HepG2 (cell line): ENCODE measurements around the gene ACSL1. TPM values are rescaled to one million over a fixed set of nuclear protein-coding genes. Genes with fewer than 3 reads are reported as not detected.
A peak's percentile ranks its signal among the peaks of the same experiment; 100 is the strongest.

Experiments used
- CREB1 ChIP-seq, 2 experiments: fragments of 450-650 bp in 1 of 2; IDR thresholded peaks; 2 replicates each; pipeline ENCODE4 v1.6.1; 2016 to 2017; ENCODE audit warnings: control low read depth in 1 of 2, mild to moderate bottlenecking in 1 of 2, missing compliant biosample characterization in 1 of 2, missing genetic modification characterization in 1 of 2
- CREBL2 ChIP-seq: sonication (generic); formaldehyde crosslinking; IDR thresholded peaks from 2 replicates; pipeline ENCODE4 v1.8.1; 2023; ENCODE audit warnings: missing genetic modification reagents, mild to moderate bottlenecking, borderline replicate concordance
- GTF3A ChIP-seq: sonication (generic); formaldehyde crosslinking; conservative IDR thresholded peaks from 2 replicates; pipeline ENCODE4 v1.4.0; 2020; ENCODE audit warnings: mild to moderate bottlenecking, missing genetic modification reagents
- ISL2 ChIP-seq: sonication (generic); formaldehyde crosslinking; IDR thresholded peaks from 2 replicates; pipeline ENCODE4 v1.5.0; 2020; ENCODE audit warnings: missing genetic modification reagents
- JUN ChIP-seq: sonication (generic); formaldehyde crosslinking; IDR thresholded peaks from 2 replicates; pipeline ENCODE4 v1.4.0; 2020; ENCODE audit warnings: mild to moderate bottlenecking, missing genetic modification reagents
- REL ChIP-seq: sonication (generic); formaldehyde crosslinking; conservative IDR thresholded peaks from 2 replicates; pipeline ENCODE4 v1.8.0; 2022; ENCODE audit warnings: mild to moderate bottlenecking, missing genetic modification reagents, moderate library complexity
- ZFYVE20 ChIP-seq: sonication (generic); formaldehyde crosslinking; IDR thresholded peaks from 2 replicates; pipeline ENCODE4 v1.8.0; 2023; ENCODE audit warnings: low read depth, mild to moderate bottlenecking, moderate library complexity, missing genetic modification reagents, borderline replicate concordance
- ZHX2 ChIP-seq, 2 experiments: sonication (generic) in 1 of 2; formaldehyde crosslinking in 1 of 2; IDR thresholded peaks; 2 replicates each; pipeline versions ENCODE4 v1.6.1 to v1.9.0; 2014 to 2022; ENCODE audit warnings: antibody characterized with exemption in 1 of 2, borderline replicate concordance in 1 of 2, inconsistent platforms in 1 of 2, low read depth in 1 of 2, missing genetic modification reagents in 1 of 2
- ZNF180 ChIP-seq: sonication (generic); formaldehyde crosslinking; IDR thresholded peaks from 2 replicates; pipeline ENCODE4 v1.4.0; 2020; ENCODE audit warnings: low read depth, missing genetic modification reagents, borderline replicate concordance
- ZNF652 ChIP-seq: IDR thresholded peaks from 2 replicates; pipeline ENCODE4 v1.6.1; 2016; ENCODE audit warnings: low read depth, borderline replicate concordance
- ZNF713 ChIP-seq: sonication (generic); formaldehyde crosslinking; IDR thresholded peaks from 2 replicates; pipeline ENCODE4 v1.4.0; 2020; ENCODE audit warnings: mild to moderate bottlenecking, missing genetic modification reagents
- ZNF746 ChIP-seq: sonication (generic); formaldehyde crosslinking; IDR thresholded peaks from 2 replicates; pipeline ENCODE4 v1.8.0; 2022; ENCODE audit warnings: mild to moderate bottlenecking, missing genetic modification reagents
- polyA plus RNA-seq, 8 experiments: library from polyadenylated mRNA; depleted of rRNA in 3 of 8; stranded (reverse) in 7 of 8; unstranded in 1 of 8; fragments of >200 nt; fragmentation: Illumina TruSeq in 4 of 8; extraction: Trizol in 4 of 8; gene quantifications; 2 replicates each; pipeline versions ENCODE4 v1.2.1 to v1.2.3, GENCODE V29; 2011 to 2016; ENCODE audit warnings: low read depth in 4 of 8, missing spikeins in 1 of 8, mixed read lengths in 1 of 8; ENCODE audit not compliant: insufficient read depth in 1 of 8
- total RNA-seq, 5 experiments: library from RNA; depleted of rRNA; stranded (reverse); fragments of >200 nt; fragmentation: Illumina TruSeq; extraction: Trizol; gene quantifications; 2 replicates each; pipeline ENCODE4 v1.2.3, GENCODE V29; 2016; ENCODE audit warnings: low read depth in 1 of 5
- TF ChIP-seq, protein P1 (sequence below): IDR thresholded peaks from 2 replicates; pipeline ENCODE4 v1.6.1; 2018; ENCODE audit warnings: missing genetic modification reagents, mild to moderate bottlenecking, missing compliant biosample characterization
- TF ChIP-seq, protein P2 (sequence below): sonication (generic); formaldehyde crosslinking; IDR thresholded peaks from 2 replicates; pipeline ENCODE4 v1.4.0; 2020; ENCODE audit warnings: low read depth, missing genetic modification reagents
- TF ChIP-seq, protein P3 (sequence below): sonication (generic); formaldehyde crosslinking; IDR thresholded peaks from 2 replicates; pipeline ENCODE4 v1.5.1; 2020; ENCODE audit warnings: mild to moderate bottlenecking, missing genetic modification reagents, moderate library complexity

Gene ACSL1
- total and polyA plus RNA-seq, 2 of the 13 experiments (the other 11 are each of a cell fraction or from before 2014, with no cell fraction given) = 10.0 to 29.8 TPM

GRCh38 chr4:184838249-184839074 is 12.7 kb upstream of the ACSL1 start (continued):
- TF ChIP-seq, protein P1, sequence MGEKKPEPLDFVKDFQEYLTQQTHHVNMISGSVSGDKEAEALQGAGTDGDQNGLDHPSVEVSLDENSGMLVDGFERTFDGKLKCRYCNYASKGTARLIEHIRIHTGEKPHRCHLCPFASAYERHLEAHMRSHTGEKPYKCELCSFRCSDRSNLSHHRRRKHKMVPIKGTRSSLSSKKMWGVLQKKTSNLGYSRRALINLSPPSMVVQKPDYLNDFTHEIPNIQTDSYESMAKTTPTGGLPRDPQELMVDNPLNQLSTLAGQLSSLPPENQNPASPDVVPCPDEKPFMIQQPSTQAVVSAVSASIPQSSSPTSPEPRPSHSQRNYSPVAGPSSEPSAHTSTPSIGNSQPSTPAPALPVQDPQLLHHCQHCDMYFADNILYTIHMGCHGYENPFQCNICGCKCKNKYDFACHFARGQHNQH (CRISPR knock-in tag) = peak; percentile 48; the same call in 1 of the 2 replicates
- TF ChIP-seq ISL2 (CRISPR knock-in tag) (peak; percentile 95), CREB1 (IDR thresholded peaks at IDR 0.05) (peak; percentile 99), CREB1 (CRISPR knock-in tag; IDR thresholded peaks at IDR 0.05) (peak; percentile 92), ZNF180 (CRISPR knock-in tag) (no peak), ZNF652 (no peak), JUN (peak; percentile 35; the same call in 1 of the 2 replicates), ZHX2 (IDR thresholded peaks at IDR 0.05; ENCODE audit: low read depth) (peak; percentile 81), ZHX2 (CRISPR knock-in tag; IDR thresholded peaks at IDR 0.05; ENCODE audit: borderline replicate concordance) (peak; percentile 83; the same call in 1 of the 2 replicates), REL (no peak), CREBL2 (CRISPR knock-in tag) (no peak), ZNF746 (CRISPR knock-in tag) (no peak), ZNF713 (CRISPR knock-in tag) (no peak), GTF3A (CRISPR knock-in tag) (no peak), ZFYVE20 (CRISPR knock-in tag) (no peak)
- TF ChIP-seq, protein P2, sequence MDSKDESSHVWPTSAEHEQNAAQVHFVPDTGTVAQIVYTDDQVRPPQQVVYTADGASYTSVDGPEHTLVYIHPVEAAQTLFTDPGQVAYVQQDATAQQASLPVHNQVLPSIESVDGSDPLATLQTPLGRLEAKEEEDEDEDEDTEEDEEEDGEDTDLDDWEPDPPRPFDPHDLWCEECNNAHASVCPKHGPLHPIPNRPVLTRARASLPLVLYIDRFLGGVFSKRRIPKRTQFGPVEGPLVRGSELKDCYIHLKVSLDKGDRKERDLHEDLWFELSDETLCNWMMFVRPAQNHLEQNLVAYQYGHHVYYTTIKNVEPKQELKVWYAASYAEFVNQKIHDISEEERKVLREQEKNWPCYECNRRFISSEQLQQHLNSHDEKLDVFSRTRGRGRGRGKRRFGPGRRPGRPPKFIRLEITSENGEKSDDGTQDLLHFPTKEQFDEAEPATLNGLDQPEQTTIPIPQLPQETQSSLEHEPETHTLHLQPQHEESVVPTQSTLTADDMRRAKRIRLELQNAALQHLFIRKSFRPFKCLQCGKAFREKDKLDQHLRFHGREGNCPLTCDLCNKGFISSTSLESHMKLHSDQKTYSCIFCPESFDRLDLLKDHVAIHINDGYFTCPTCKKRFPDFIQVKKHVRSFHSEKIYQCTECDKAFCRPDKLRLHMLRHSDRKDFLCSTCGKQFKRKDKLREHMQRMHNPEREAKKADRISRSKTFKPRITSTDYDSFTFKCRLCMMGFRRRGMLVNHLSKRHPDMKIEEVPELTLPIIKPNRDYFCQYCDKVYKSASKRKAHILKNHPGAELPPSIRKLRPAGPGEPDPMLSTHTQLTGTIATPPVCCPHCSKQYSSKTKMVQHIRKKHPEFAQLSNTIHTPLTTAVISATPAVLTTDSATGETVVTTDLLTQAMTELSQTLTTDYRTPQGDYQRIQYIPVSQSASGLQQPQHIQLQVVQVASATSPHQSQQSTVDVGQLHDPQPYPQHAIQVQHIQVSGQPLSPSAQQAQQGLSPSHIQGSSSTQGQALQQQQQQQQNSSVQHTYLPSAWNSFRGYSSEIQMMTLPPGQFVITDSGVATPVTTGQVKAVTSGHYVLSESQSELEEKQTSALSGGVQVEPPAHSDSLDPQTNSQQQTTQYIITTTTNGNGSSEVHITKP (CRISPR knock-in tag) = no peak
- TF ChIP-seq, protein P3, sequence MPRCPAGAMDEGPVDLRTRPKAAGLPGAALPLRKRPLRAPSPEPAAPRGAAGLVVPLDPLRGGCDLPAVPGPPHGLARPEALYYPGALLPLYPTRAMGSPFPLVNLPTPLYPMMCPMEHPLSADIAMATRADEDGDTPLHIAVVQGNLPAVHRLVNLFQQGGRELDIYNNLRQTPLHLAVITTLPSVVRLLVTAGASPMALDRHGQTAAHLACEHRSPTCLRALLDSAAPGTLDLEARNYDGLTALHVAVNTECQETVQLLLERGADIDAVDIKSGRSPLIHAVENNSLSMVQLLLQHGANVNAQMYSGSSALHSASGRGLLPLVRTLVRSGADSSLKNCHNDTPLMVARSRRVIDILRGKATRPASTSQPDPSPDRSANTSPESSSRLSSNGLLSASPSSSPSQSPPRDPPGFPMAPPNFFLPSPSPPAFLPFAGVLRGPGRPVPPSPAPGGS = no peak
